DMS79 treated with DMSO at 0.1 percent for 48 hours (cell line): ENCODE data around the gene LHPP.

Experiments
- DNase-seq: peaks from one replicate; lab custom pipeline; 2025; lab: John Stamatoyannopoulos, UW

Gene LHPP

GRCh38 chr10:124595143-124595883, 133.7 kb downstream of the LHPP start:
- no peak for DNase-seq

DNA sequence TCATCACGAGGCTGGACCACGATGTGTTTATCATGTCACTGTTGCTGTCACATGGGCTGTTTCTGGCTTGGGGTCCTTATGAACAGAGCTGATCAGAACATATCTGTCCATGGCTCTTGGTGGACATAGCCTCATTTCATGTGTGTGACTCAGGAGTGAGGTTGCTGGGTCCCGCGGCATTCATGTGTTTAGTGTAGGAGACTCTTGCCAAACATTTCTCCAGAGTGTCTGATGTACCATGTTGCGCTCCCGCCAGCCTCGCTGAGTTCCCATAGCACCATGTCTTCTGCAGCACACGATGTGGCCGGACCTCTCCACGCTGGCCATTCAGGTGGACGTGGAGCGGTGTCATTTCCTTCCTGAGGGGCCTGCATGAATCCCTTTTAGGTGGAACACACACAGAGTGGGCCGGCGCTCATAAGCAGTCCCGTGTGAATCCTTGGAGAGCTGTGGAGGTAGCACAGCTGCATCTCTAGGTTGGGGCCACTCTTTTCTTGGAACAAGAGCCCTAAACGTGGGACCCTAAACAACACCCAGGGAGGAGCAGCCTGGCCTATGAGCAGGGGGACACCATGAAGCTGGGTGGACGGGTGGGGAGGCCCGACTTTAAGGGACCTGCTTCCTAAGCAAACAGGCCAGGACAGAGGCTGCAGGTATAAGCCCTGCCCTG, 134.6 kb downstream of the LHPP start:
- DNase-seq = no peak

GRCh38 chr10:124596962-124597845, 135.6 kb downstream of the LHPP start:
- no peak for DNase-seq

DNA sequence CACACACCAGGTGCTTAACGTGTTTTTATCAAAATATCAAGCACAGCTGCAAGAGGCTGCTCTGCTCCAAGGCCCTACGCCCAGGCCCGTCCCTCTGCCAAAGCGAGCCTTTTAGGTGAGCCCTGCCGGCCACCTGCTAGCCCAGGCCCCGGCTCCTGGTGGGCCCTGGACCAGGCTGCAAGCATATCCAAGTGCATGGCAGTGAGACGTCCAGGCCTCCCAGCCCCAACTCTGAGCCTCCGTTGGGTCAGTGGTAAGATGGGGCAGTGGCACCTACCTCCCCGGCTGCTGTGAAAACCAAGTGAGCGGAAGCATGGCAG, 136.2 kb downstream of the LHPP start:
- DNase-seq = no peak

GRCh38 chr10:124598196-124598595, 136.6 kb downstream of the LHPP start:
- DNase-seq = no peak

- no peak for DNase-seq
These were observed 137.4 kb downstream of the LHPP start for GRCh38 chr10:124598773-124599587.

- no peak for DNase-seq
These were observed 138.0 kb downstream of the LHPP start for GRCh38 chr10:124599588-124600050.

DNA sequence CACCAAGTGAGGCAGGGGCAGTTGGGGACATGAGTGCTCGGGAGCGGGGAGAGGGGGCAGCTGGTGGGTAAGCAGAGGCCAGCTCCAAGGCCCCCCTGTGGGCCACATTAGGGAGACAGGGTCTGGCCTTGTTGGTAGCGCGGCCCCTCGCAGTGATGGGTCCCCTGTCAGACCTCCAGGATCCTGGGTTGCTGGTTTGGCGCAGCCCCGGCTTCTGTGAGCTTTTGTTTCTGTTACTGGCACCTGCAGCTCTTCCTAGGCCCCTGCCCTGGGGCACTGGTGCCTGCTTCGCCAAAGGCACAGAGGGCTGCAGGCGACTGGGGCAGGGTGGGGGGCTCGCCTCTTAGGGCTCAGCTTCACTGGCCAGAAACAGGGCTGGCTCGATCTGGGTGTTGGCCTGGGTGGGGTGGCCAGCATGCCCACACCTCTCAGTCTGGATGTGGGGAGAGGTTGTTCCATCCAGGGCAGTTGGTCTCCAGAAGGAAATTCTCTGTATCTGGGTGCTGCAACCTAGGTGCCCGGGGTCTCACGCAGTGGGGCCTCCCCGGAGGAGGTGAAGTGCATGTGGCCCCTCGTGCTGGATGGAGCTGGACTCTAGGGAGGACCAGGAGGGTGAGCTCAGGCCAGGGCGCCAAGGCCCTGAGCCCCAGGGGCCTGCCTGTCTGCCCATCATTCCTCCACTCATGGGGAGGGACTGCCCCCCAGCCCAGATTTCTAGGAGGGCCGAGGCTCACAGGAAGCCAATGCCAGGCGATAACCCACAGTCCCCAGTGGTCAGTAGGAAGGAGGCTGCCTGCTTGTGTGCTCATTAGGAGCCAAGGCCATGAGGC, 138.6 kb downstream of the LHPP start:
- DNase-seq = no peak

DNA sequence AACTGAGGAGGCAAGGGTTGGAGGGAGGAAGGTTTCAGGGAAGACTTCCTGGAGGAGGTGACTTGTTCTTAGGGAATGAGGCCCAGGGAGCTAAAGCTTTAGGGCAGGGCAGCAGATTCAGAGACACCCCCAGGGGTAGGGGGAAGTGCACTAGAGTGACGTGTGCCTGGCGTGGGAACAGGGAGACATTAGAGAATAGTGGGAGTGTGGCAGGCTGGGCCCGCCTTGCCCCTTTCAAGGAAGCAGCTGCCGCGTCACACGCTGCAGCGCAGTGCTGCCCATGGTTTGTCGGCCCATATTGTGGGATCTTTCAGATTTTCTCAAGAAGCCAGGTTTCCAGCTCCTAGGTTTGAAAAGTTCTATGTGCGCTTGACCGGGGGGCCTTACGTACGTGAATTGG, 139.4 kb downstream of the LHPP start:
- no peak for DNase-seq

GRCh38 chr10:124601431-124602120, 140.0 kb downstream of the LHPP start:
- no peak for DNase-seq

- DNase-seq = no peak
These were observed 140.5 kb downstream of the LHPP start for GRCh38 chr10:124602121-124602561.

GRCh38 chr10:124602646-124603365, 141.2 kb downstream of the LHPP start:
- no peak for DNase-seq

GRCh38 chr10:124603376-124604213, 142.0 kb downstream of the LHPP start:
- DNase-seq = no peak

- DNase-seq = no peak
These were observed 142.8 kb downstream of the LHPP start for GRCh38 chr10:124604214-124605000.

GRCh38 chr10:124605001-124605370, 143.4 kb downstream of the LHPP start:
- DNase-seq = no peak

GRCh38 chr10:124605481-124605855, 143.8 kb downstream of the LHPP start:
- DNase-seq = no peak

DNA sequence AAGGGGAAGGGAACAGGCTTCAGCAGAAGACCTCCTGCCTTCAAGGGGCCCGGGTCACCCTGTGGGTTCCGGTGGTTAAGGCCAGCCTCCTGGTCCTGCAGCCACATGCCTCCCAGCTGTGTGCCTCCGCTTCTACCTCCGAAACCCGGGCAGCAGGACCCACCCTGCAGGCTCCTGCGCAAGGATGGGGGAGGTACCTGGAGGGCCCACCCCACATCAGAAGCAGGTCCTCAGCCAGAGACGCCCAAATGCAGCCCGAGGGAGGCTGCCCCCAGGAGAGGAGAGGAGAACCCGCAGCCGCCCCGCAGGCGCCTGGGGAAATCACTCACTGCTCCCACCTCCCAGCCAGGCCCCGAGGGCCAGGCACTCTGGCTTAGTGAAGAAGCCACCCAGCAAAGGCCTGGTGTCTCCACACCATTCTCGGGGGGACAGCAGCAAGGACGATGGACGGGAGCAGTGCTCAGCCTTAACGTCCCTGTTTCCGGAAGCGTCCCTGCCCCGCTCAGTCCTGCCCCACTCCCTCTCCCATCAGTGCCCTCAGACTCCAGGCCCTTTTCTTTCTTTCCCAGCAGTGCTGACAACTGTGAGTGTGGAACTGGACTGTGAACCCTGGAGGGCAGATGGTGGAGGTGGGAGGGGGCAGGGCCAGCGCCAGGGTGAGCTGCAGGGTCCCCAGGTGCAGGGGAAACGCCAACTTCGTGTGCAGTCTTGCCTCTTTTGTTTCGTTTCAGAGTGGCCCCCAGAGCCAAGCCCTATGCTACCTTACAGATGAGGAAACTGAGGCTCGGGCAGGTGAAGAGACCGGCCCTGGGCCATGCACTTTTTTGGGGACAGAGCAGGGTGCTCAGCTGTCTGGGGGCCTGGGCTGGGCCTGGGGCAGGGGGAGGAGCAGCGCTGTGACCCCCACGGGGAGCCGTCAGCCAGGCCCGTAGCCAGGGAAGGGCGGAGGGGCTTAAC, 144.5 kb downstream of the LHPP start:
- no peak for DNase-seq
